Measurements from ENCODE around the gene IPO11. TPM values are rescaled to one million over a fixed set of nuclear protein-coding genes. Genes with fewer than 3 reads are reported as not detected.

IPO11 gene
- total and polyA plus RNA-seq, 2 of the 4 experiments (the other 2 are of a cell fraction) = 12.6 to 40.0 TPM

- H2BK15ac ChIP-seq (ENCODE audit: low read depth, low read length) = no peak overlapping the region
- no peak overlapping the region for H2AK5ac ChIP-seq (ENCODE audit: low read depth, low read length)
- no peak overlapping the region for H3K18ac ChIP-seq (ENCODE audit: low read depth, low read length)
- no peak overlapping the region for H3K23ac ChIP-seq (ENCODE audit: low read depth, low read length)
- dilution Hi-C loops (cut with HindIII; ENCODE audit: low sequenced_read_pairs, unreplicated experiment) (no loop called here), intact Hi-C loops (cut with micrococcal nuclease) (no loop called here), in situ Hi-C loops (cut with MboI; ENCODE audit: low sequenced_read_pairs) (no loop called here)
- H2BK120ac ChIP-seq (ENCODE audit: low read depth, low read length) = no peak overlapping the region
- H3K4me2 ChIP-seq (ENCODE audit: low read depth, low read length) = no peak overlapping the region
- no peaks in the 10 kb centered on the region for H3K9me1 ChIP-seq (ENCODE audit: insufficient read depth, low read length)
- H2BK5ac ChIP-seq (ENCODE audit: low read depth, low read length, poor library complexity, severe bottlenecking) = no peak overlapping the region
- no peaks in the 10 kb centered on the region for H3K9me3 ChIP-seq (ENCODE audit: control insufficient read depth, insufficient read depth, low read length)
- 0 out of 2 replicates have a peak, but pooled peaks cover under 1% of the 10 kb centered on the region for H3K36me3 ChIP-seq (ENCODE audit: control insufficient read depth, insufficient read depth, low read length)
- no peaks in the 10 kb centered on the region; a peak in 1 of 4 replicates for H3K79me1 ChIP-seq (ENCODE audit: low read depth in 1 of 2, low read length in 2 of 2)
- DNase-seq (no peak), ATAC-seq (ENCODE audit: low read depth) (no peak)
- no peak overlapping the region for H2AK9ac ChIP-seq (replicated peaks; ENCODE audit: low read depth, low read length, poor library complexity)
- no peak overlapping the region for H2BK20ac ChIP-seq (ENCODE audit: low read depth, low read length)
- H3K27ac ChIP-seq (ENCODE audit: insufficient read depth, low read length) = no peak overlapping the region
- H4K8ac ChIP-seq (ENCODE audit: low read depth in 2 of 2, low read length in 2 of 2) = no peak overlapping the region
- TF ChIP-seq NFE2L2 (IDR thresholded peaks at IDR 0.05; ENCODE audit: low read depth, low read length) = no peak
- TF ChIP-seq RCOR1 (IDR thresholded peaks at IDR 0.05; ENCODE audit: insufficient replicate concordance, low read length) = no peak
- no peak for TF ChIP-seq MAZ (IDR thresholded peaks at IDR 0.05; ENCODE audit: borderline replicate concordance, low read depth, low read length)
- no peak for TF ChIP-seq CTCF (conservative IDR thresholded peaks at IDR 0.05; ENCODE audit: low read depth, low read length)
- no peak for TF ChIP-seq POLR2A (IDR thresholded peaks at IDR 0.05; ENCODE audit: low read depth, low read length)
- no peak for TF ChIP-seq BHLHE40 (IDR thresholded peaks at IDR 0.05; ENCODE audit: low read depth, low read length)
- no peak for TF ChIP-seq MXI1 (IDR thresholded peaks at IDR 0.05; ENCODE audit: borderline replicate concordance, low read depth, low read length)
- TF ChIP-seq ELK1 (IDR thresholded peaks at IDR 0.05; ENCODE audit: borderline replicate concordance, low read depth, low read length) = no peak
- TF ChIP-seq MAFK (IDR thresholded peaks at IDR 0.05; ENCODE audit: low read depth, low read length) = no peak
- no peak for TF ChIP-seq CHD1 (IDR thresholded peaks at IDR 0.05; ENCODE audit: low read depth, low read length)
- no peaks in the 10 kb centered on the region for H3K27me3 ChIP-seq (ENCODE audit: control insufficient read depth, insufficient read depth, low read length)
- CTCF ChIA-PET = interaction anchor here (1.0 kb wide), 1 partner anchor 14 kb away, joined by 3 read pairs; no protein-coding TSS in a partner anchor
- H3K56ac ChIP-seq (ENCODE audit: extremely low read depth, insufficient read depth, low read length) = no peak overlapping the region
- H3K4ac ChIP-seq (ENCODE audit: low read depth, low read length) = no peak overlapping the region
- no peak overlapping the region for H3K9ac ChIP-seq (ENCODE audit: low read depth, low read length)
- WGBS, 2 experiments (ENCODE audit: extremely low coverage in 2 of 2, insufficient read length in 1 of 2) = no CpG with 5 or more reads among the region's 2 CpGs
- H3K4me3 ChIP-seq (ENCODE audit: insufficient read depth, low read depth, low read length) = no peak overlapping the region
- no peaks in the 10 kb centered on the region for H4K20me1 ChIP-seq (ENCODE audit: insufficient read depth, low read length)
- no peak overlapping the region for H4K91ac ChIP-seq (ENCODE audit: insufficient read depth, low read depth, low read length)
- no TSS peak for BruUV-seq (replicated peaks)
- H2AFZ ChIP-seq (replicated peaks; ENCODE audit: low read length, poor library complexity) = no peak overlapping the region
- H3K4me1 ChIP-seq (ENCODE audit: control insufficient read depth, insufficient read depth, low read length) = no peaks in the 10 kb centered on the region; the same call in 1 of the 2 replicates
- no peak overlapping the region for H4K5ac ChIP-seq (ENCODE audit: low read depth, low read length)
- no peak overlapping the region for H3K14ac ChIP-seq (replicated peaks; ENCODE audit: low read depth, low read length)
- POLR2A ChIA-PET (ENCODE audit: unreplicated experiment) = no interaction called here
Measured at GRCh38 chr5:62536232-62536631, 123.7 kb downstream of the IPO11 start.

Measured in IMR-90 (cell line).